Fibroblast of lung (primary cell): Measurements from ENCODE around the gene ARHGEF25. TPM values are rescaled to one million over a fixed set of nuclear protein-coding genes. Genes with fewer than 3 reads are reported as not detected.

ENCODE experiments used
- DNase-seq, 2 donors: peaks; one replicate each; pipeline versions ENCODE4 v3.0.0 to v3.0.0-alpha.2; 2010; ENCODE audit warnings: low read depth in 2 of 2
- H2AFZ ChIP-seq: 2 replicates; pipeline ENCODE4 v1.5.1; 2012; ENCODE audit warnings: low read length, control low read depth, inconsistent platforms
- H3K27ac ChIP-seq: 2 replicates; pipeline ENCODE4 v1.5.1; 2011; ENCODE audit warnings: low read length, control low read depth; ENCODE audit not compliant: insufficient read depth
- H3K27me3 ChIP-seq: 2 replicates; pipeline ENCODE4 v1.5.1; 2011; ENCODE audit warnings: mild to moderate bottlenecking, low read length; ENCODE audit not compliant: control insufficient read depth, insufficient read depth
- H3K36me3 ChIP-seq: 2 replicates; pipeline ENCODE4 v1.5.1; 2011; ENCODE audit warnings: low read length; ENCODE audit not compliant: control insufficient read depth, insufficient read depth
- H3K4me1 ChIP-seq: 2 replicates; pipeline ENCODE4 v1.5.1; 2011; ENCODE audit warnings: low read length; ENCODE audit not compliant: control insufficient read depth, insufficient read depth; ENCODE audit errors: extremely low read depth
- H3K4me2 ChIP-seq: 2 replicates; pipeline ENCODE4 v1.5.1; 2011; ENCODE audit warnings: low read length, control low read depth; ENCODE audit not compliant: insufficient read depth; ENCODE audit errors: extremely low read depth
- H3K4me3 ChIP-seq, 4 experiments: fragments of 200-600 bp in 1 of 4; sonication (generic) in 1 of 4; replicated peaks in 1 of 4; 2 replicates each; pipeline ENCODE4 v1.5.1; 2011 to 2016; ENCODE audit warnings: low read length in 4 of 4, low read depth in 3 of 4, mild to moderate bottlenecking in 3 of 4, control low read depth in 2 of 4, inconsistent platforms in 1 of 4, mixed read lengths in 1 of 4; ENCODE audit not compliant: insufficient read depth in 1 of 4; ENCODE audit errors: control extremely low read depth in 1 of 4
- H3K79me2 ChIP-seq: 2 replicates; pipeline ENCODE4 v1.5.1; 2012; ENCODE audit warnings: mild to moderate bottlenecking, low read length, inconsistent platforms; ENCODE audit not compliant: control insufficient read depth, insufficient read depth
- H3K9ac ChIP-seq: 2 replicates; pipeline ENCODE4 v1.5.1; 2011; ENCODE audit warnings: mild to moderate bottlenecking, low read length, control low read depth; ENCODE audit not compliant: insufficient read depth
- H3K9me3 ChIP-seq: 2 replicates; pipeline ENCODE4 v1.5.1; 2012; ENCODE audit warnings: low read depth, low read length; ENCODE audit not compliant: control insufficient read depth, insufficient read depth
- H4K20me1 ChIP-seq: 2 replicates; pipeline ENCODE4 v1.5.1; 2011; ENCODE audit warnings: low read length; ENCODE audit not compliant: control insufficient read depth, insufficient read depth; ENCODE audit errors: extremely low read depth
- EZH2 ChIP-seq: IDR thresholded peaks from 2 replicates; pipeline ENCODE4 v1.5.1; 2012; ENCODE audit warnings: low read length, control low read depth, mild to moderate bottlenecking; ENCODE audit errors: missing control alignments
- polyA plus RNA-seq, 2 donors: library from polyadenylated mRNA; depleted of rRNA in 1 of 2; stranded (reverse) in 1 of 2; unstranded in 1 of 2; fragments of >200 nt; gene quantifications; 2 replicates each; pipeline ENCODE4 v1.2.1, GENCODE V29; 2011 to 2012; ENCODE audit warnings: missing spikeins in 1 of 2
- total RNA-seq: library from RNA; depleted of rRNA; stranded (reverse); fragments of >200 nt; gene quantifications from 2 replicates; pipeline ENCODE4 v1.2.1, GENCODE V29; 2014
- TF ChIP-seq, protein P1 (sequence below), 2 donors: IDR thresholded peaks in 1 of 2; conservative IDR thresholded peaks in 1 of 2; 1 replicate in 1 of 2; 2 replicates in 1 of 2; pipeline ENCODE4 v1.5.1; 2011 to 2012; ENCODE audit warnings: low read length in 2 of 2, control low read depth in 1 of 2, inconsistent platforms in 1 of 2, low read depth in 1 of 2, mild to moderate bottlenecking in 1 of 2

The ARHGEF25 gene
- total and polyA plus RNA-seq, 2 donors (not counting 1 experiment from before 2014, with no cell fraction given), result 15.7 to 40.0 TPM

DNA sequence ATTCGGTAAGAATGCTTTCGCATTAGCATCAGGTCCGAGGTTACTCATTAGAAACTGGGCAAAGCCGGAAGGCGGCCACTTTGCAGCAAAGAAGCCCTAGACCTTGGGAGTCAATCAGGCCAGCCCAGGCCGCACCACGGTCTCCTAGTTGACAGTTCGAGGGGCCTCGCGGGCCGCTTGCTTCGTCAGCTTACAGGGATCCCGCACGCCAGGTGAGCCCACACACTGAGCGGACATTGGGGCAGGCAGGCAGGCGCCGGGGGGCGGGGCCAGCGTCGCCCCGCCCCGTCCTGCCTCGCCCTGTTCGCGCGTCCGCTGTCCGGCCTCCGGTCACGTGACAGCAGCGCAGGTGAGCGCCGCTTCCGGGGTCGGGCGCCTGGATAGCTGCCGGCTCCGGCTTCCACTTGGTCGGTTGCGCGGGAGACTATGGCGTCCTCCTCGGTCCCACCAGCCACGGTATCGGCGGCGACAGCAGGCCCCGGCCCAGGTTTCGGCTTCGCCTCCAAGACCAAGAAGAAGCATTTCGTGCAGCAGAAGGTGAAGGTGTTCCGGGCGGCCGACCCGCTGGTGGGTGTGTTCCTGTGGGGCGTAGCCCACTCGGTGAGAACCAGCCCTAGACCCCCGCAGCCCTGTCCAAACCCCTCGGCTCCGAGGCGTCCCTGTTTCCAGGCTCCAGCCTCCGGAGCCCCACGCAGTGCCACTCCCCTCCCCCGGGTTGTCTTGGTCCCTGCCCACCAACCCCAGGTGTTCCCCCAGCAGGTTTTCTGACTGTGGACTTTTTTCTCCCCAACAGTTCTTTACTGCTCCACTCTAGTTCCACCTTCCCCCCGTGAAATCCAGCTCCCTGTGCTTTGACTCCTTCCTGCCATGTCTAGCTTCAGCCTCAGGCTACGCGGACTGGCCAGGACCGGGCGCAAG, 20.1 kb upstream of the ARHGEF25 start, which contains the start of gene PIP4K2C:
TSS of gene PIP4K2C (plus strand) at position 329 of the 918 bp plus-strand sequence. CDS start at position 427, 98 bp downstream.
- Histone ChIP-seq H3K36me3 (no peaks in the 10 kb centered on the region), H3K4me1 (peaks cover 5% of the 10 kb centered on the region), H3K27me3 (peaks cover 6% of the 10 kb centered on the region), H3K79me2 (no peaks in the 10 kb centered on the region), H3K9ac (peak within 1 kb of the TSS; percentile 48), H2AFZ (peak within 1 kb of the TSS; percentile 88), H3K4me3 (peak within 1 kb of the TSS; percentile 68 to 87 (median 78)), H3K9me3 (no peaks in the 10 kb centered on the region), H4K20me1 (no peaks in the 10 kb centered on the region), H3K4me2 (peak within 1 kb of the TSS; percentile 91), H3K27ac (no peak within 1 kb of the TSS)
- no peak for TF ChIP-seq EZH2
- TF ChIP-seq, protein P1, sequence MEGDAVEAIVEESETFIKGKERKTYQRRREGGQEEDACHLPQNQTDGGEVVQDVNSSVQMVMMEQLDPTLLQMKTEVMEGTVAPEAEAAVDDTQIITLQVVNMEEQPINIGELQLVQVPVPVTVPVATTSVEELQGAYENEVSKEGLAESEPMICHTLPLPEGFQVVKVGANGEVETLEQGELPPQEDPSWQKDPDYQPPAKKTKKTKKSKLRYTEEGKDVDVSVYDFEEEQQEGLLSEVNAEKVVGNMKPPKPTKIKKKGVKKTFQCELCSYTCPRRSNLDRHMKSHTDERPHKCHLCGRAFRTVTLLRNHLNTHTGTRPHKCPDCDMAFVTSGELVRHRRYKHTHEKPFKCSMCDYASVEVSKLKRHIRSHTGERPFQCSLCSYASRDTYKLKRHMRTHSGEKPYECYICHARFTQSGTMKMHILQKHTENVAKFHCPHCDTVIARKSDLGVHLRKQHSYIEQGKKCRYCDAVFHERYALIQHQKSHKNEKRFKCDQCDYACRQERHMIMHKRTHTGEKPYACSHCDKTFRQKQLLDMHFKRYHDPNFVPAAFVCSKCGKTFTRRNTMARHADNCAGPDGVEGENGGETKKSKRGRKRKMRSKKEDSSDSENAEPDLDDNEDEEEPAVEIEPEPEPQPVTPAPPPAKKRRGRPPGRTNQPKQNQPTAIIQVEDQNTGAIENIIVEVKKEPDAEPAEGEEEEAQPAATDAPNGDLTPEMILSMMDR (conservative IDR thresholded peaks at IDR 0.05 in 1 of 2, IDR thresholded peaks at IDR 0.05 in 1 of 2; ENCODE audit: low read depth in 1 of 2, low read length in 2 of 2), result no peak
- DNase-seq, result peak; percentile 36 to 50

DNA sequence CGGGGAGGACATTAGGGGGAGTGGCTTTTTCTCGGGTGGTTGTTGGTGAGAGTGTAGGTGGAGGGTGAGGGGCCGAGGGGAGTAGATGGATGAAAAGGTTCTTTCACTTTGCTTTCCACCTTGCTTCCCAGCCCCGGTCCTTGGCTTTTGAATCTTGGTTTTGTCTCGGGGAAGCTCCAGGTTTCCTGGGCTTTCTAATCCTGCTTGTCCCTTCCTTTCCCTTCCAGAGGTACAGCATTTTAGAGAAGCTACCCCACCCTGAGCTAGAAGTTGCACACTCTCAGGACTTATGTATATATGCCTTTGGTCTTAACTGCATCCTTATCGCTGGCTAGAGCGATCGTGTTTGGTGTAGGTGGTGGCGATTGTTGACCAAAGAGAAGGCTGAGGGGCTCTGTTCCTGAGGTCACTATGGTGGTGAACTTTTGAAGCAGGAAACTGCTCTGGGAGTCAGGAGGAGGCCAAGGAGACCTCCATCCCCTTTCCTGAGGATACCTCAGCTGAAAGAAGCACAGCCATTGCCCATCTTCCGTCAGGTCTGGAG, 19.4 kb upstream of the ARHGEF25 start:
- Histone ChIP-seq H3K27ac (no peak overlapping the region), H4K20me1 (no peaks in the 10 kb centered on the region), H3K9me3 (no peaks in the 10 kb centered on the region), H3K4me3 (peak overlapping the region; percentile 68 to 87 (median 78)), H3K4me1 (peaks cover 5% of the 10 kb centered on the region), H3K79me2 (no peaks in the 10 kb centered on the region), H3K4me2 (peak overlapping the region; percentile 91), H3K36me3 (no peaks in the 10 kb centered on the region), H3K9ac (no peak overlapping the region), H3K27me3 (peaks cover 4% of the 10 kb centered on the region), H2AFZ (peak overlapping the region; percentile 88)
- DNase-seq, result no peak
- TF ChIP-seq, protein P1 (conservative IDR thresholded peaks at IDR 0.05 in 1 of 2, IDR thresholded peaks at IDR 0.05 in 1 of 2; ENCODE audit: low read depth in 1 of 2, low read length in 2 of 2), result no peak
- TF ChIP-seq EZH2, result no peak

DNA sequence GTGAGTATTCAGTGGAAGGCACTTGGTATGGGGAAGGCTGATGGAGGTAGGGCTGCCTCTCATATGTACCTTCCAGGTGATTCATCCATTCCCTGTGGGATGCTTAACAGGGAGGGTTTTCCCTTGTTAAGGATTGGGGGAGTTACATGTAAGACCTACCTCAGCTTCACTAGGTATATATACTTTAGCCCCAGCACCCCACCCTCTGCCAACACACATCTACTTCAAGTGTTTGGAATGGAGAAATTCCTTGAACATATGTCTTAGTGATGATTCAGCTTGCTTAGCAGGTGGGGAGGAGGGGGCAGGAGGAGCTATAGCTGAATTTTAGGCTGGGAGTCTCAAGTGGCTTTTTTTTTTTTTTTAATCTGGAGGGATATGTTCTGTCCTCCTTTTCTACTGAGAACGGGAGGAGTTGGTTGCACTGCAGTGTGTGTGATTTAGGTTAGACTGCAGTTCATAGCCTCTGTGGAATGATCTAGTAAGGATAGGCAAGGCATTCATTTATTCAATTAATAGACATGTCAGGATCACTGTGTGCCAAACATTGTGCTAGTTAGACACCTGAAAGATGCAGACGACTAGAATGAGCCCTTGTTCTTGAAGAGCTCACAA, 18.6 kb upstream of the ARHGEF25 start:
- no peak overlapping the region for H3K4me2 ChIP-seq
- no peak overlapping the region for H3K4me3 ChIP-seq
- H3K36me3 ChIP-seq, result no peaks in the 10 kb centered on the region
- H3K9me3 ChIP-seq, result no peaks in the 10 kb centered on the region
- peaks cover 2% of the 10 kb centered on the region for H3K27me3 ChIP-seq
- H3K4me1 ChIP-seq, result peaks cover 5% of the 10 kb centered on the region
- TF ChIP-seq EZH2, result no peak
- TF ChIP-seq, protein P1 (conservative IDR thresholded peaks at IDR 0.05 in 1 of 2, IDR thresholded peaks at IDR 0.05 in 1 of 2; ENCODE audit: low read depth in 1 of 2, low read length in 2 of 2), result no peak
- DNase-seq, result peak in 1 of 2 donors; percentile 53
- H2AFZ ChIP-seq, result no peak overlapping the region
- no peak overlapping the region for H3K9ac ChIP-seq
- H4K20me1 ChIP-seq, result no peaks in the 10 kb centered on the region
- H3K27ac ChIP-seq, result no peak overlapping the region
- no peaks in the 10 kb centered on the region for H3K79me2 ChIP-seq
